ENCODE results near the gene REEP2. TPM values are rescaled to one million over a fixed set of nuclear protein-coding genes. Genes with fewer than 3 reads are reported as not detected.

REEP2 gene
- total RNA-seq, 1 donor from 2014 or later: 6.1 TPM

DNA sequence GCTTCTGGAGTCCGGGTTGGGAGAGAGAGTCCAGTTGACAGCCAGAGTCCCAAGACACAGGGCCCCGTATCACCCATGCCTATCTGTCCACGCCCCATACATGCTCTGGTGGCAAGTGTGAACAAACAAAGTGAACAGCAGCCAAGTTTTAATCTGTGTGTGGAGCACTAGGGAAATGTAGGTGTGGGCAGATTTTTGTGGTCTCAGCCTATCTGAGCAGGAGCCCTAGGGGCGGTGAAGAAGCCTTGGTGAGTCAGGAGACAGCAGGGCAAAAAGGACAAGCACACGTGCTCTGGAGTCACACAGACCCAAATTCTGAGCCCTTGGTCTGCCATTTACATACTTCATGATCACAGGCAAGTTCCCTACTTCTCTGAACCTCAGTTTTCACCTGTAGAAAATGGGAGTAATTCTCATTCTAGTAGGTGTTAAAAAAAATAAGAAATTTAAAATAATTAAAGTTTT lies 49.7 kb downstream of the REEP2 start:
- ATAC-seq (ENCODE audit: poor library complexity) (no peak), DNase-seq (no peak)
- intact Hi-C loops (cut with DNase I): no loop called here

DNA sequence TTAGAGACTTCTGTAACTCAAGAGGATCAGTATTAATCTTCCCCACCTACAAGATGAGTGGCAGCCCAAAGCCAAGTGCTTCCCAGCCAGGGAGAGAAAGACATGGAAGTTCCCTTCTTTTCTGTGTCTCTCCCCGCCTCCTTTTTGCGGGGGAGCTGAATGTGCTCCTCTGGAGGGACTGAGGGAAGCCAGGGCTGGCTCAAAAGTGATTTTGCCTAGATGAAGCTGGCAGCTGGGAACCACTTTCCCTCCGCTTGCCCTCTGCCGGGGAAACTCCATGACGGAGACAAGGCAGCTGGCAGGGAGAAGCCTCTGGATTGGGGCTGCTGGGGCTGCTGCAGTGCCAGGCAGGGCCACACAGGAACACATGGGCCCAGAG lies 50.8 kb downstream of the REEP2 start:
- intact Hi-C loops (cut with DNase I): no loop called here
- ATAC-seq (ENCODE audit: poor library complexity) (no peak), DNase-seq (no peak)

DNA sequence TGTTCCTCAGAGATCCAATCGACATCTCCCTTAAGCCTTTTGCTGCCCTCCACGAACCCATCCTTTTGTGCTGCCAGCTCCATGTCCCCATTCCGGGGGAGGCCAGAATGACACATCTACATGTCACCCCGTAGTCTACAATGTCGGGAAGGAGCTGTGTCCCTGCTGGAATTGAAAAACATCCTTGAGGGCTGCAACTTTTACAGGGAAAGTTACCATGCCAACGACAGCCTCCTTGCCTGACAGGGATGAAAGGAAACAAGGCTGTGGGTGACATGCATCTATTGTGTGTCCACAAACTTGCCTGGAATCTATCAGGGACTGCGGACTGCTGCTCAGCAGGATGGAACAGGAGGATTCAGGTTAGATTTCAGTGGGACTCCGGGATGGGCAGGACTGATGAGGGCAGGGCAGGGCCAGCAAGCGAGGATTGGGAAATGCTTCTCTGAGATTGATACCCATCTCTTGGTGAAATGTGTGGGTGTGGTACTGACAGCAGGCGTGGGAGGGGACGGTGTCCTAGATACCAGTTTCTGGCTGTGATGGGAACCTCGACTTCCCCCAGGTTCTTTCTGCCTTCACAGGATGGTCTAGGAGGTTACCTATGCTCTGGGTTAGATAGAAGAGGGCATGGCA lies 51.9 kb downstream of the REEP2 start:
- intact Hi-C loops (cut with DNase I): no loop called here
- no peak for DNase-seq
- ATAC-seq (ENCODE audit: poor library complexity): no peak

DNA sequence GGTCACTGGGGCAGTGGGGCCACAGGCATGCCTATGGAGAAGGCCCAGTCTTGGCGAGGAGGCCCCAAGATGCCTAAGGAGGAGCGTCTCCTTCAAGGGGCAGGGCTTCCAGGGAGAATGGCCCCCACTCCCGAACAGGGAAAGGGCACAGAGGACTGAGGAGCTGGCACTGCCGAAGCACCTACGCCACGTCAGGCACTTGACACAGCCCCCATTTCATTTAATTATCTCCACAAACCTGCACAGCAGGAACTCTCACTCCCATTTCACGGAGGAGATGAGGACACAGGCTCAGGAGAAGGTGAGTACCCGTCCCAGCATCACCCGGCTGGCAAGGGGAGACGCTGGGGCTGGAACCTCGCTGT lies 52.4 kb downstream of the REEP2 start:
- intact Hi-C loops (cut with DNase I): no loop called here
- DNase-seq (no peak), ATAC-seq (ENCODE audit: poor library complexity) (no peak)

DNA sequence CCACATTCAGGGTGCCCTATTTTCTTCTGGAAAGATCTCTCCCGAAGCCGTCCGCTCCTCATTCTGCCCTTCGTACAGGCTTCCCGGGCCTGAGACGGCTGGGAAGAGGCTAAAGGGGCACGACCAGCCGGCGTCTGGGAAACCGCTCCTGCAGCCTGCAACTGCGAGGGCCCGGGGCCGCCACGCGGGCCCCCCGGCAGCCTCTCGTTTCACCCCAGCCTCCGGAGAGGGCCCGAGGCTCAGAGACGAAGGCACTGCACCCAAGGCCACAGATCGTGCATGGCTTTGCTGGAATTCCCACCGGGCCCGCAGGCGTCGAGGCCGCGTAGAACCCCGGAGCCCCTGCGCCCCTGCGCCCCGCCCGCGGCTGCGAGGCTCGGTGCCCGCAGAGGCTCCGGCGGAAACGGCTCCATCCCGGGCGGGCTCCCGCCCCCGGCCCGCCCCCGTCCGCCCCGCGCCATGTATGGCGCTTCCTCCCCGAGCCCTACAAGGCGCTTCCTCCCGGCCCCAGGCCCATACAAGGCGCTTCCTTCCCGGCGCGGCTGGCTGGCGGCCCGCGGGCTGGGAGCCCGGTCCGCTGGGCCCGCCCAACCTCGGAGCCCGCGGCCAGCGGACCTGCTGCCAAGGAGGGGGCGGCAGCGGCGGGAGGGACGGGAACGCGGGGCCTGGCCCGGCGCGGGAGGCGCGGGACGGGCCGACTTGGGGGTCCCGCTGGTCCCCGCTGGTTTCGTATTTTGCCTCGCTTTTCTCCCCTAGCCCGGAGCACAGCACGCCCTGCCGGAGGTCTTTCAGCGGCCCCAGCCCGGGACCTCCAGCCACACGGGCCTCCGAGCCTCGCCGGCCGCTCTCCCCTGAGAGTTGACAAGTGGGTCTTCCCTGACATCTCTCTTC lies 53.1 kb downstream of the REEP2 start:
- ATAC-seq (ENCODE audit: poor library complexity): peak; percentile 99
- intact Hi-C loops (cut with DNase I): no loop called here
- DNase-seq: peak; percentile 95

DNA sequence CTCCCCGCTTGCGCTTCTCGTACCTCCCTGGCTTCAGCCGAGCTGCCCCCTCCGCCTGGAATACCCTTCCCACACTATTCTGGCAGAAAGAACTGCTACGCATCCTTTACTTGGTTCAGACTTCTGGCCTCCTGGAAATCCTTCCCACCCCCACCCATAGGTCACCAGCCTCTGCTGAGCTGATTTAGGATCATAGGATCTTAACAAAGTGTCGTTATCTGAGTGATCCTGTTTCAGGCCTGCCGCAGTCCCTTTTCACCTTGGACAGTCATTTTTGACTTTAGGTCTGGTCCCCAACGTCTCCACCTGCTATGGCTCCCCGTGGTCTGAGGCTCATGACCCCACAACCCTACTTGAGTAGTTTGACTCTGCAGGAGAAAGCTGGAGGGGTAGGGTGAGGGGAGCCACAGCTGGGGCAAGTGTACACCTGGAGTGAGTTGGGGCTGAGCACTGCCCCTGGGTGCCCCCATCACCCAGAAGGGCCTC lies 53.7 kb downstream of the REEP2 start:
- intact Hi-C loops (cut with DNase I): no loop called here
- DNase-seq (no peak), ATAC-seq (ENCODE audit: poor library complexity) (no peak)

DNA sequence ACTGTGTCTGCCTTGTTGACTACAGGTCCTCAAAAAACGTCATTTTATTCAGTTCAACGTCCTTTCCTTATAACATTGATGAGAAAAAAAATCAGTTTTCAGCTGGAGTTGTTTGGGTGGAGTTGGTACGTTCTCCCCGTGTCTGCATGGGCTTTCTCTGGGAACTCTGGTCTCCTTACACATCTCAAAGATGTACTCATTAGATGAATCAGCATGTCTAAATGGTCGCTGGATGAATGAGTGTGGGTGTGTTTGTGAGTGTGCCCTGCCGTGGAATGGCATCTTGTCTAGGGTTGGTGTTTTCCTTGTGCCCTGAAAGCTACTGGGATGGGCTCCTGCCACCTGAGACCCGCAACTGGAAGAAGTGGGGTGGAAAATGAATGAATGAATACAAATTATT lies 56.5 kb downstream of the REEP2 start:
- no peak for DNase-seq
- ATAC-seq (ENCODE audit: poor library complexity): no peak
- intact Hi-C loops (cut with DNase I): no loop called here

Other genes with a start within 250 kb of the REEP2 start
- 18.6 TPM for gene CDC23, start 225.7 kb upstream of the REEP2 start, total RNA-seq
- 0.94 TPM for gene GFRA3, start 164.4 kb upstream of the REEP2 start, total RNA-seq
- gene CDC25C, start 107.3 kb upstream of the REEP2 start, total RNA-seq: 0.16 TPM
- 27.9 TPM for gene FAM53C, start 100.8 kb upstream of the REEP2 start, total RNA-seq
- gene KDM3B, start 86.4 kb upstream of the REEP2 start, total RNA-seq: 36.9 TPM
- 6.8 TPM for gene EGR1, start 26.4 kb downstream of the REEP2 start, total RNA-seq
- gene ETF1, start 104.2 kb downstream of the REEP2 start, total RNA-seq: 80.9 TPM
- 290 TPM for gene HSPA9, start 136.3 kb downstream of the REEP2 start, total RNA-seq